ENCODE results near the gene USP12. TPM values are rescaled to one million over a fixed set of nuclear protein-coding genes. Genes with fewer than 3 reads are reported as not detected.
"Not testable (repeated sequence)": the region's sequence is repeated elsewhere in the genome, so short reads cannot be mapped to it uniquely, and the experiment has no call there.

USP12 gene
- total RNA-seq, 2 donors from 2014 or later, result 16.1 to 19.1 TPM

DNA sequence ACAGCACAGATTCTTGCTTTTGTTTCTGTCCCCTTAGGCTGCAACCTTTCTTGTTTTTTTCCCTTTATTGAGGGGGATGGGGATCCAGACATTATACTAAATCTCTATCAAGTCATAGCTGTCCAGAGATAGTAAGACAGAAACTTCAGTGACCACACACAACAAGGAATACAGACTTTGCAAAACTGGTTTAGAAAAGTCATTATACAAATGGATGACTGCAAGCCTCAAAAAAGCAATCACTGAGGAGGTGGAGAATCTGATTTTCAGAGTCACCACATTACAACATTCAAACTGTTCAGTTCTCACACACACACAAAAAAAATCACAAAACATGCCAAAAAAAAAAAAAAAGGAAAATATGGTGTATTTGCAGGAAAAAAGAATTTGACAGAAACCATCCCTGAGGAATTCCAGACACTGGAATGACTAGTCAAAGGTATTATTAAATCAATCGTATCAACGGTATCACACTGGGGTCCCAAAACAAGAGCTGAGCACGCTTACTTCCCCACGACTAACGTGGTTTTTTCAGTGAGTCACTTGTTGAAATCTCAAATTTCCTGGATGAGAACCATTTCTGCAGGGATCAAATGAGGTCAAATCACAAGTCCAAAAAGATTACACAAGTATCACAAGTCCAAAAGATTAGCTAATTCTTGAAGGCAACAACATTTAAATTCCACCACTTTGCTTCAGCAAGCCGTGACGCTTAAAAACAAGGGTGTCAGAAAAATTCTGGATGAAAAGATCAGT lies 41.2 kb downstream of the USP12 start:
- DNase-seq (no peak), ATAC-seq (peak; percentile 60 to 73)
- intact Hi-C loops (cut with DNase I), result no loop called here

DNA sequence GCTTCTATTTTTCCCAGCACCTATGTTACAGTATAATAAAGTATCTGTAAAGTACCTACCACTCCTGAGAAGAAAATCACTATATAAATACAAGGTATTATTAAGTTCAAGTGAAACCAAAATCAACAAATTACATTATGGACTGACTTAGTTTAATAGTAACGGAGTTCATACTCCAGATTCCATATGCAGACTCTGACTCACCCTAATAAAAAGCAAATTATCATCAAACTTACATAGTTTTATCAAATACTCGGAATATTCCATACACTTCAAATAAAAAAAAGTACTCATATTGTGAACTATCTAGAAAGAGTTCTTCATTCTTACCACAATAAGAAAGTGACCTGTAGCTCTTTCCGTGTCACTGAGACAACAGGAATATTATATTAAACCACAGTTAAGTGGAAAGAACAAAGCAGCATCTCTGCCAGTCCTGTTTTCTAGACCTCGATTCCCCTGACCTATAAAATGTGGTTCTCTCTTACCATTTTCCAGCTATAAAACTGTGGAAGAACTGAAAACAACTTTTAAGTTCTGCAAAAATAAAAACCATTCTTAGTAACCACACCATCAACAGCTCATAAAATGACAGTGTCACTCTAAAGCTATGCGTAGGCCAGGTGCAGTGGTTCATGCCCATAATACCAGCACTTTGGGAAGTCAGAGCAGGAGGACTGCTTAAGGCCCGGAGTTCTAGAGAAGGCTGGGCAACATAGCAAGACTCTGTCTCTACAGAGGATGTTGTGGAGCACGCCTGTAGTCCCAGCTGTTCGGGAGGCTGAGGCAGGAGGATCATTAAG lies 42.6 kb downstream of the USP12 start:
- DNase-seq (no peak), ATAC-seq (no peak)
- intact Hi-C loops (cut with DNase I), result loop anchor here in 1 of 2 donors (5.0 kb wide), 1 partner anchor 38 kb away; no protein-coding TSS in a partner anchor

DNA sequence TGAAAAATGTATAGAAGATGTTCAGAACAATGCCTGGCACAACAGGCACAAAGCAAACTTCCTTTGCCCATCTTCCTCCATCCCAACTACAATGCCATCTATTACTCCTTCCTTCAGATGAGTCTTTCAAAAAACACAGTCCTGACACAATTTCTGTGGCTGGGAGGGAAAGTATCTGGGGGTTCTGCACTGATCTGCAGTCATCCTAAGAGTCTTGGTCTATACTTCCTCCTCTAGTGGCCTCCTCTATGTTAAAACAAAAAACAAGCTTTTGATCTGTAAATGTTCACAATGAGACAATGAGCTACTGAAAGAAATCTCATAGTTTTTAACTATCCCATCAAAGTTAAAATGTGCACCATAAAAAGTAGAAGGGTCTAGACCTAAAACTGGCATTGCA lies 44.8 kb downstream of the USP12 start:
- DNase-seq (no peak), ATAC-seq (no peak)
- intact Hi-C loops (cut with DNase I), result loop anchor here in 1 of 2 donors (5.0 kb wide), 1 partner anchor 40 kb away; no protein-coding TSS in a partner anchor

DNA sequence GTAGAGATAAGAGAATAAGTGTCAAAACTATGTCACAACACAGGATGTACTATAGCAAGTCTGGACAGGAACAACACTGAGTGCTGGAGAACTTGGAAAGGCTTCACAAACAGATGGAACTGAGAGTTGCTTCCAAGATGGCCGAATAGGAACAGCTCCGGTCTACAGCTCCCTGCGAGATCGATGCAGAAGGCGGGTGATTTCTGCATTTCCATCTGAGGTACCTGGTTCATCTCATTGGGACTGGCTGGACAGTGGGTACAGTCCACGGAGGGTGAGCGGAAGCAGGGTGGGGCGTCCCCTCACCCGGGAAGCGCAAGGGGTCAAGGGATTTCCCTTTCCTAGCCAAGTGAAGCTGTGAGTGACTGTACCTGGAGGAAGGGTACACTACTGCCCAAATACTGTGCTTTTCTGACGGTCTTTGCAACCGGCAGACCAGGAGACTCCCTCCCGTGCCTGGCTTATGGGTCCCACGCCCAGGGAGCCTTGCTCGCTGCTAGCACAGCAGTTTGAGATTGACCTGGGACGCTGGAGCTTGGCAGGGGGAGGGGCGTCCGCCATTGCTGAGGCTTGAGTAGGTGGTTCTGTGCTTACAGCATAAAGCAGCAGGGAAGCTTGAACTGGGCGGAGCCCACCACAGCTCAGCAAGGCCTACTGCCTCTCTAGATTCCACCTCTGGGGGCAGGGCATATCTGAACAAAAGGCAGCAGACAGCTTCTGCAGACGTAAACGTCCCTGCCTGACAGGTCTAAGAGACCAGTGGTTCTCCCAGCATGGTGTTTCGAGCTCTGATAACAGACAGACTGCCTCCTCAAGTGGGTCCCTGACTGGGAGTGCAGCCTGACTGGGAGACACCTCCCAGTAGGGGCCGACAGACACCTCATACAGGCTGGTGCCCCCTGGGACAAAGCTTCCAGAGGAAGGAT lies 46.0 kb downstream of the USP12 start:
- ATAC-seq, result no peak

DNA sequence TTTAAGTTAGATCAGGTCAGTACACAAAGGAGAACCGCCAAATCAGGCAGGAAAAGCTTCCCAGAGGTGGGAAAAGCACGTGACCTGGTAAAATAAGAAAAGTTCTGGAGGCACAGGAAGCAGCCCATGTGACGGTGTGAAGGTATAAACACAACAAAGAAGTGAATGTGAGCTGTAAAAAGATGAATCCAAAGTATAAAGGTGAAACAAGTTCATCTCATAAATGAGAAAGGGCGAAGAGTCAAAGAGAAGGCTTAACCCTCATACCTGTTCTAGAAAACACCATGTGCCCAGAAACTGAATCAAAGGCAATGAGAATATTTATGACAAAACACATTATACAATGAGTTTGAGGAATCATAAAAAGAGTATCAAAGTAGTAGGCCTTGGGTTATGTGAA lies 47.0 kb downstream of the USP12 start:
- no peak for DNase-seq
- intact Hi-C loops (cut with DNase I), result no loop called here
- no peak for ATAC-seq

More for the DNA sequence above, 46.0 kb downstream of the USP12 start:
- intact Hi-C loops (cut with DNase I), result loop anchor here in 1 of 2 donors (5.0 kb wide), 1 partner anchor 42 kb away; no protein-coding TSS in a partner anchor
- no peak for DNase-seq

DNA sequence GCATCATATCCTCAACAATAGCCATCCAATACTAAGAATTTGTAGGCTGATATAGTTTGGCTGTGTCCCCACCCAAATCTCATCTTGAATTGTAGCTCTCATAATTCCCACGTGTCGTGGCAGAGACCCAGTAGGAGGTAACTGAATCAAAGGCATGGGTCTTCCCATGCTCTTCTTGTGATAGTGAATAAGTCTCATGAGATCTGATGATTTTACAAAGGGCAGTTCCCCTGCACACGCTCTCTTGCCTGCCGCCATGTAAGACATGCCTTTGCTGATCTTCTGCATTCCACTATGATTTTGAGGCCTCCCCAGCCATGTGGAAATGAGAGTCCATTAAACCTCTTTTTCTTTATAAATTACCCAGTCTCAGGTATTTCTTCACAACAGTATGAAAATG lies 48.2 kb downstream of the USP12 start:
- DNase-seq; intact Hi-C loops (cut with DNase I); ATAC-seq: not testable (repeated sequence)

DNA sequence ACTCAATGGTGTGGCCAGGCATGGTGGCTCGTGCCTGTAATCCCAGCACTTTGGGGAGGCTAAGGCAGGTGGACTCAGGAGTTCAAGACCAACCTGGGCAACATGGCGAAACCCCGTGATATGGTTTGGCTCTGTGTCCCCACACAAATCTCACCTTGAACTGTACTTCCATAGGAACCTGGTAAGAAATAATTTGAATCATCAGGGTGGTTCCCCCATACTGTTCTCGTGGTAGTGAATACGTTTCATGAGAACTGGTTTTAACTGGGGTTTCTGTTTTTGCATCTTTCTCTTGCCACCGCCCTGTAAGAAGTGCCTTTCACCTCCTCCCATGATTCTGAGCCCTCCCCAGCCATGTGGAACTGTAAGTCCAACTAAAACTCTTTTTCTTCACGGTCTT lies 49.6 kb downstream of the USP12 start:
- ATAC-seq (no peak), DNase-seq (no peak)
- intact Hi-C loops (cut with DNase I), result no loop called here

DNA sequence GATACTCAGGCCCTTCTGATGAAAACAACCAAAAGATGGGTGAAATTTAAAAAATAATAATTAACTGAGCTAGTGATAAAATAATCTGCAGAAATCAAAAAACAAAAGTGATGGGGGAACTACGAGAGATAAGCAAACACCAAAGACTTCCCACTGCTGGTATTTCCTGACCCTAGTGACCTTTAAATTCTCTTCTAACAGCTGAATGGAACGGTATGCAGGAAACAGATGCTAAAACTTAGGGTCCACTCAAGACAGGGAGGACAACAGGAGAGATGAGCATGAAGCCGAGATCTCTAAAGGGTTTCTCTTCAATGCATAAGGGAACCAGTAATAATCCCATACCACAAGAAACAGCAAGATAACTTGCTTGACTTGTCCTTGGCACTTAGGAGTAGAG lies 50.8 kb downstream of the USP12 start:
- DNase-seq (no peak), ATAC-seq (no peak)
- intact Hi-C loops (cut with DNase I), result no loop called here

DNA sequence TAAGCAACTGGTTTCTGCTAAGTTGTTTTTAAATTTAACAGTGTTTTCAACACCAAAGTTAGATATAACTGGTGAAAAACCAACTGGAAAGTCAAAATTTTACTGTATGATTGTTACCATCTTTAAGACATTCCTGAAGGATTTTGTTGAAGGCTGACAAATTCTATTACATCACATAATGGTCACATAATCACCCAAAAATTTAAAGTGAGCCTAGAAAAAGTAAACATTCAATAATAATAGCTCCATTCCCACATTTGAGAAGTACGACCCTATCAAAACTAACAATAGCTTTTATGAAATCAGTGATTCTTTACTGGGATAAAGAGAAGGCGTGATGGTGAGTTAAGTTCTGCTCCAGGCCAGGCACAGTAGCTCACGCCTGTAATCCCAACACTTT lies 51.6 kb downstream of the USP12 start:
- ATAC-seq, result no peak
- intact Hi-C loops (cut with DNase I), result no loop called here

DNA sequence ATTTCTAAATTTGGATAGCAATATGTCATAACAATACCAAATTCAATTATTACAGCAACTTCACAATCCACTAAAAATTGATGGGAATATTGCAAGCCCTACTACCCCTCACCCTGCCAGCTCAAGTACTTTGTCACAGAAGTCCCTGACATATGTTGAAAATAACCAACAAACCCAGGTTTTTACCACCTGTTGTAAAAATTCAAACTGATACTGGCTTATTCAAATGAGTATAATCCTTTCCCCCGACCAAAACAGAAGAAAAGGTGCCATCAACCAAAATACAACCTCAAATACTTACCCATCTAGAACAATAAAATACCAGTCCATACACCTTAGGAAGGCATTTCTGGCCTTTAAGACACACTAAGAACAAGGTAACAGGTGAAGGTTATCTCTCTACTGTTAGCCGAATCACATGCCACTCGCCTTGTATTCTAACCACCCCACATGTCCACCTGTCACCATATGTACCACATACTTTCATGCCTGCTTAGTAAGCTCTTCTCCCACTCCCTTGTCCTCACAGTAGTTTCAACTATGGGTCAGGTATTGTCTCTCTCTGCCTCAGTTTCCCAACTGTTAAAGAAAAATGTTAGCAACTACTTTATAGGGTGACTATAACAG lies 53.1 kb downstream of the USP12 start:
- intact Hi-C loops (cut with DNase I), result no loop called here
- ATAC-seq, result no peak

More for the DNA sequence above, 51.6 kb downstream of the USP12 start:
- DNase-seq, result no peak

DNA sequence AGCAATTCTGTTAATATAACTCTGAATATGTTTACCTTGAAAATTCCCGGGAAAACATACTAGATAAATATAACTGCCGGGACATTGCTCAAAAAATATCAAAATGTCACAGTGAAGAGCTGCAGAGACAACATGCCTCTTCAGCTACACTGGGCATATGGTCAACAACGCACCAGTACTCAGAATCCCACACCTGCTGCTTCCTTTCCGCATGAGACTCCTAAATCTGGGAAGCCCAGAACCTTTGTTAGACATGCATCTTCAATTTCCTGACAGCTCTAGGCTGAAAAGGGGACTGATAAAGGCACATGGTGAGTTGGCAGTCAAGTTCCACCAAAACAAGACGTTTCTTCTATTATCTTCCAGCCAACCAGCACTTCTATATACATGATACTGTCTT lies 53.7 kb downstream of the USP12 start:
- ATAC-seq (no peak), DNase-seq (no peak)
- intact Hi-C loops (cut with DNase I), result no loop called here

More for the DNA sequence above, 53.1 kb downstream of the USP12 start:
- DNase-seq, result no peak

DNA sequence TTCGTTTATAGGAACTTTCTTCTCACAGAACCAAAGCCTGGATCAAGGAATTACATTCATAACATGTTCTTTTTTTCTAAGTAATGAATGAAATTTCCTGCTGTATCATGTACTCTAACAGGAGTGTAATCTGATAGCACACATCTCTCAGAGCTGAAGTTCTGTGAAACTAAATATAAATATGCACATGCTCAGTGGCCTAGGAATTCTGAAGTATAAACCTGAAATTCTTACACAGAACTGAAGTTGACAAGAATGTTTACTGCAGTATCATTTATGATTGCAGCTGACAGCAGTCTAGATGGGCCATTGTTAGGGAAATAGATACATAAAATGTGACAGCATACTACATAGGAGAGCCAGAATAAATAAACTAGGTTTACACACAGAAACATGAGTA lies 54.5 kb downstream of the USP12 start:
- intact Hi-C loops (cut with DNase I), result no loop called here
- ATAC-seq, result no peak
- DNase-seq, result no peak

DNA sequence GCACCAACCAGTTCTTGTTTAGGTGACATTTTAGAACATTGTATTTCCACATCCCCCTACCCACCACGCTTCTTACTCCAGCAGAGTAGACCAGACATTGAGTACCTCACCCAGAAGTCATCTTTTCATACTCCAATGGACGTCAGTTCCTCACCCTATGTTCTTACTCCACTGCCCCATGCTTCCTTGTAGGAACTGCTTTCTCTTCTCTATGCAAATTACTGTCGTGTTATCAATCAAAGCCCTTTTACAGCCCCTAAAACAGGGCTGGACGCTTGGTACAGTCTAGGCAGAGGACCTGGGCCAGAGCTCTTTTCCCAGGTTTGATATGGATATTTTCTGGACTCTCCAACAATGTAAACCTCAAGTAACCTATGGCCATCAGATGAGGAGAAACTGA lies 58.2 kb downstream of the USP12 start:
- DNase-seq (no peak), ATAC-seq (no peak)
- intact Hi-C loops (cut with DNase I), result no loop called here

DNA sequence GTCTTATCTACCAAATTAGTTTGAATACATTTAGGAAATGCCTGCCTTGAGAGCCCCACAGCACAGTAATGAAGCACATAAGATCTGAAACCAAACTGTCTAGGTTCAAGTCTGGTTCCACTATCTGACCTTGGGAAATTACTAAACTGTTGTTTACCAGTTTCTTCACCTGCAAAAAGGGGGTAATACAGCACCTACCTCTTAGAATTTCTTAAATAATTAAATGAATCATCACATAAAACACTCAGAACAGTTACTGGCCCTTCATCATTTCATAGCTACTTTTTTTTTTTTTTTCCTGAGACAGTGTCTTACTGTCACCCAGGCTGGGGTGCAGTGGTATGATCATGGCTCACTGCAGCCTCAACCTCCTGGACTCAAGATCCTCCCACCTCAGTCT lies 59.6 kb downstream of the USP12 start:
- DNase-seq, result no peak
- no peak for ATAC-seq
- intact Hi-C loops (cut with DNase I), result no loop called here

DNA sequence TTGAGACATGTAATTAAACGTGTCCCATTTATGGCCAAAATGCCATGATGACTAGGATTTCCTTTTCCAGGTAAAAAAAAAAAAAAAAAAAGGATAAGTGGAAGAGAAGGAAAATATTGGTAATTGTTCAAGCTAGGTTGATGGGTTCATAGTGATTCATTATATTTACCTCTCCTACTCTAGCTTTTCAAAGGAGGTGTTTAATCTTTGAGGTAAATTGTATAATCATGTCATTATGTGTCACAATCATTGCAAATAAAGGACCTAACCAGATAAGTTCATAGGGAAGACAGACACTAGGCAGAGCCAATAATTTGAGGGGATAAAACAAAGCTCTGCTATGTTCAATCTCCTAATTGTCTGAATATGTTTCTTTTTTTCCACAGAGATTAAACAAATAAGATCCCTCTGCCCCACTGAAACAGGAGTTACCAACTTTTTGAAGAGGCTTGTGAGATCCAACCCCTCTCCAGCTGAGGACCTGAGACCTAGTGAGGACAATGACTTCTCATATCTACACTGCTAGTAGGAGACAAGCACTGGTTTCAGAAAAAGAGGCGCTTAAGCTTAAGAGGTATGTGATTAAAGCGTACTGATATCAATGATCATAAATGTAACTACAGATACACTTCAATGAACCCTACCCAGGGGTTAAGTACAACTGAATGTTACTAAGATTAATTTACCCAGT lies 61.4 kb downstream of the USP12 start:
- intact Hi-C loops (cut with DNase I), result no loop called here
- no peak for DNase-seq
- ATAC-seq, result no peak

DNA sequence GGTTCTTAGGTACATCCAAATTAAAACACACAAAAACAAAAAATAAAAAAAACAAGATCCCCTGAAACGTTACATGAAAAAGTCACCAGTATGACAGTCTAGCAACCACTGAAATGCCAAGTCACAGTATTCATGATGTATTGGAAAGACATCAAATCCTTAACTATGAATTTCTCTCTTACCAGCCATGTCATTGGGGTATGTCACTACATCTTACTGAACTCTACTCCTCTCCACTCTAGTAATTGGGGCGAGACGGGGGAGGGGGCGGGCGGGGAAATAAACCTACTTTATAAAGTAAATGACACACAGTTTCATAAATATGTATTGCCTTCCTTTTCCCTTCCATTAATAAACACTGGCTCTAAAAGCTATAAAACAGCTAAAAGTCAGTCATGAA lies 65.5 kb downstream of the USP12 start:
- no peak for DNase-seq
- intact Hi-C loops (cut with DNase I), result no loop called here
- ATAC-seq, result no peak

DNA sequence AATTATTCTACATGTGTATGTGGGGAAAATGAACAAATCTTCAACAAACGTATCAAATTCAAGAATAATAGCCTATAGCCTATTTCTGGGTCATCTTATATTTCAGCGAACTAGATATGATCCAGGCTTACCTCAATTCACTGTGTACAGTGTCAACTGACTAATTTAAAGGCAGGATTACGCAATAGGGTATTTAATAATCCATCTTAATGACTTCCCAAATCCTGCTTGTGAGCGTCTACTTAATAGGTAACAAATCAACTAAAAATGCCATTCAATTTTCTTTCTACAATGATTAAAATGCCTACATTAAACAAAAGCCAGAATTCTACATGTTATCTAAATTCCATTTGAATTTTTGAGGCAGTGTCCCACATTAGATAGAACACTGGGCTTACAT lies 67.0 kb downstream of the USP12 start:
- no peak for ATAC-seq
- intact Hi-C loops (cut with DNase I), result no loop called here

DNA sequence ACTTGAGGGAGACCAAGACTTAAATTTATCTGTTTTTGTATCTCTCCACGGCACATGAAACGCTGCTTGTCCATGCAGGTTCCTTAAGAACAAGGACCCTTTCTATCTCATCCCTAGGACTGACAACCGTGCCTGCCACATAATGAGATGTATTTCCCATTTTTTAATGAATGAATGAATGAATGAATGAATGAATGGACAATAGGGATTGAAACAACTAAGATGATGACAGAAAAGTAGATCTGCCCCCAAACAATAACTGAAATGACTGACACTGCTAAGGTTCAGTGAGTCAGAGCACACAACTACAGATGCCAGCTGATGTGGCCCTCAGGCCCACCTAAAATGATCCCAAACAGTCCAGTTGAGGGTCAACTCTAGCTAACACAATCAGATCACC lies 69.8 kb downstream of the USP12 start:
- DNase-seq, result no peak
- ATAC-seq, result no peak
- intact Hi-C loops (cut with DNase I), result no loop called here

More for the DNA sequence above, 67.0 kb downstream of the USP12 start:
- DNase-seq, result no peak
